Activated CD8-positive, alpha-beta T cell treated with anti-CD3 and anti-CD28 coated beads for 36 hours (primary cell): Measurements from ENCODE around the gene MGAT5B. TPM values are rescaled to one million over a fixed set of nuclear protein-coding genes. Genes with fewer than 3 reads are reported as not detected.

Source experiments
- ATAC-seq: fragments of 200-7000 bp; cut with Tn5 transposase; one replicate; pipeline ENCODE4 v1.10.0; 2021; ENCODE audit warnings: mild to moderate bottlenecking, moderate library complexity
- CTCF ChIA-PET: fragments of 350-600 bp; sonication (Branson Sonifier 250); formaldehyde crosslinking; loops from one replicate; lab custom pipeline; 2021; ENCODE audit warnings: antibody characterized with exemption; lab: Charles Lee
- POLR2A ChIA-PET: fragments of 350-600 bp; sonication (Branson Sonifier 250); formaldehyde crosslinking; loops from one replicate; lab custom pipeline; 2021; ENCODE audit warnings: antibody characterized with exemption; lab: Charles Lee
- DNase-seq: peaks from one replicate; pipeline ENCODE4 v3.0.0-alpha.2; 2020
- H3K27ac Mint-ChIP-seq: one replicate; pipeline ENCODE4 v1.8.0; 2021; ENCODE audit warnings: mild to moderate bottlenecking, mixed read lengths
- H3K27me3 Mint-ChIP-seq: one replicate; pipeline ENCODE4 v1.8.0; 2021; ENCODE audit warnings: mixed read lengths
- H3K36me3 Mint-ChIP-seq: one replicate; pipeline ENCODE4 v1.8.0; 2021; ENCODE audit warnings: low read depth, mixed read lengths
- H3K4me1 Mint-ChIP-seq: one replicate; pipeline ENCODE4 v1.8.0; 2021; ENCODE audit warnings: low read depth, mixed read lengths
- H3K4me3 Mint-ChIP-seq: one replicate; pipeline ENCODE4 v1.8.0; 2021; ENCODE audit warnings: mild to moderate bottlenecking, moderate library complexity, mixed read lengths
- H3K9me3 Mint-ChIP-seq: one replicate; pipeline ENCODE4 v1.8.0; 2021; ENCODE audit warnings: mixed read lengths
- CTCF ChIP-seq: fragments of 200-600 bp; IDR thresholded peaks from one replicate; pipeline ENCODE4 v1.8.0; 2022; ENCODE audit warnings: antibody characterized with exemption, mild to moderate bottlenecking
- intact Hi-C: fragments of 100-400 bp; cut with micrococcal nuclease; formaldehyde crosslinking; loops from one replicate; pipeline ENCODE4 v1.10.0; 2022
- total RNA-seq, 2 experiments: library from RNA; stranded (reverse); gene quantifications; one replicate each; pipeline ENCODE4 v1.2.3, GENCODE V29; 2021

MGAT5B gene
- total RNA-seq, 2 experiments from 2014 or later, result not detected

DNA sequence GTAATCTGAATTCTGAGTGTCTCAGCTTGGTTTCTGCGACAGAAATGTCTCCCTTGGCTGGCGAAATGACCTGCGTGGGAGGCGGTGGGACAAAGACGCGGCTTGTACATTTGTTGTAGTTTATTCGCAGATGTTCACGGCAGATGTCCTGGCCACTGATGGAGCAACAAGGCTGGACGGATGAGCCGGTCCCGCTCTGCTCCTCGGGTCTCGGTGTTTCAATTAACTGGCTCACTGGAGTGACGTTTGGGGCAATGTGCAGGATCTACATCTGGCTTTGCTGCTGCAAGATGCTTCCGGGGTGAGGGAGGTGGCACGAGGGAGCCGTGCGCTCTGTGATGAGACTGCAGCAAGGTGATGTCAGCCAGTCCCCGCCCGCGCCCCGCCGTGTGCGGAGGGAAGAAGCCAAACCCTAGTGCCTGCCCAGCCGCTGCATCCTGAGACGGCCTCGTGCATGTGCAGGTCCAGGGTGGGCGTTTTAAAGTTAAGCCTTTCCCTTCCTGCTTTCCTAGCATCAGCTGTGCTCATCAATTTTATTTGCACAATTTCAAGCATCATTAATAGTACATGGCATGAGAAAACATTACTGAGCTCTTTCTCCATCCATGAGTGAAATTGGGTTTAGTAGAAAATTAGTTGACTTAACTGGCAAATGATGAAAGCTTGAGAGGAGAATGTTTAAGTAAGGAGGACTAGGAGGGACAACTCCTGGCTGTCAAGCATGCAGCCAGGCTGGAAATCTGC, 44.4 kb downstream of the MGAT5B start:
- Mint-ChIP-seq H3K27me3 (peaks cover 2% of the 10 kb centered on the region), H3K9me3 (no peaks in the 10 kb centered on the region), H3K4me1 (no peaks in the 10 kb centered on the region), H3K27ac (no peak overlapping the region), H3K36me3 (no peaks in the 10 kb centered on the region), H3K4me3 (no peak overlapping the region)
- no peak for TF ChIP-seq CTCF
- intact Hi-C loops, result no loop called here
- ChIA-PET POLR2A (no interaction called here), CTCF (no interaction called here)
- ATAC-seq (no peak), DNase-seq (no peak)

GRCh38 chr17:76914937-76915336, 46.7 kb downstream of the MGAT5B start:
- peaks cover 2% of the 10 kb centered on the region for H3K27me3 Mint-ChIP-seq
- DNase-seq, result no peak

DNA sequence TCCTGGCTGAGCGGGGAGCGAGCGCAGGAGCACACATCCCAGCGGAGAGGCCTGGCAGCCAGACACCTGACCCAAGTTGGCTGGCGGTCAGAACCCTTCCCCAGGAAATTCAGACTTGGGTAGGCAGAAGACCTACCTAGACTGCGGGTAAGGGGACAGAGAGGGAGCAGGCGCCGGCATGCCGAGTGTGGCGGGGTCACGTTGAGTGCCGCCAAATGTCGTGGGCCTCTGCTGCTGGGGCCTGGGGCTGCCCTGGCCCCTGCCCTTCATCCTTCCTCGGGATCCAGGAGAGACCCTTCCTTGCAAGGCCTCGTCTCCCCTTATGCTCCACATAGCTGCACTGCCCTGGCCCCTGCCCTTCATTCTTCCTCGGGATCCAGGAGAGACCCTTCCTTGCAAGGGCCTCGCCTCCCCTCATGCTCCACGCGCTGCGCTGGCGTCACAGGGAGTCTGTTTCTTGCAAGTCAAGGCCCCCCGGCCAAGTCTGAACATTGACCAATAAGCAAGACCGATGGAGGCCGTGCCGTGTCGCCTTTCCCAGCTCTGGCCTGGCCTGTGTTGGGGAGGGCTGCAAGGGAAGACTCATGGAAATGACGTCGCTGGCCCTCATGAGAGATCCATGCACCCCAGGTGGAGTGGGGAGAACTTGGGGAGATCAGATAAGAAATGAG, 47.8 kb downstream of the MGAT5B start:
- no peaks in the 10 kb centered on the region for H3K27me3 Mint-ChIP-seq
- ChIA-PET CTCF (no interaction called here), POLR2A (no interaction called here)
- no peak overlapping the region for H3K27ac Mint-ChIP-seq
- no peaks in the 10 kb centered on the region for H3K9me3 Mint-ChIP-seq
- intact Hi-C loops, result no loop called here
- TF ChIP-seq CTCF, result no peak
- H3K4me1 Mint-ChIP-seq, result no peaks in the 10 kb centered on the region
- DNase-seq (no peak), ATAC-seq (no peak)
- H3K36me3 Mint-ChIP-seq, result no peaks in the 10 kb centered on the region
- no peak overlapping the region for H3K4me3 Mint-ChIP-seq

More at GRCh38 chr17:76914937-76915336, 46.7 kb downstream of the MGAT5B start:
- no peak overlapping the region for H3K27ac Mint-ChIP-seq
- no peak for TF ChIP-seq CTCF
- no peak overlapping the region for H3K4me3 Mint-ChIP-seq
- no peaks in the 10 kb centered on the region for H3K4me1 Mint-ChIP-seq
- no peak for ATAC-seq
- intact Hi-C loops, result no loop called here
- no peaks in the 10 kb centered on the region for H3K36me3 Mint-ChIP-seq
- H3K9me3 Mint-ChIP-seq, result no peaks in the 10 kb centered on the region
- ChIA-PET POLR2A (interaction anchor here (0.6 kb wide), 1 partner anchor 274 kb away, joined by 3 read pairs; no protein-coding TSS in a partner anchor), CTCF (no interaction called here)

GRCh38 chr17:76917829-76918228, 49.6 kb downstream of the MGAT5B start:
- TF ChIP-seq CTCF, result no peak
- intact Hi-C loops, result no loop called here
- Mint-ChIP-seq H3K27ac (no peak overlapping the region), H3K4me1 (no peaks in the 10 kb centered on the region), H3K36me3 (no peaks in the 10 kb centered on the region), H3K27me3 (no peaks in the 10 kb centered on the region), H3K9me3 (no peaks in the 10 kb centered on the region), H3K4me3 (no peak overlapping the region)
- ATAC-seq (no peak), DNase-seq (no peak)
- ChIA-PET POLR2A (no interaction called here), CTCF (interaction anchor here (1.4 kb wide), 1 partner anchor 138 kb away, joined by 4 read pairs; no protein-coding TSS in a partner anchor)

- TF ChIP-seq CTCF, result no peak
- Mint-ChIP-seq H3K4me3 (no peak overlapping the region), H3K9me3 (no peaks in the 10 kb centered on the region), H3K4me1 (no peaks in the 10 kb centered on the region), H3K27ac (no peak overlapping the region), H3K36me3 (no peaks in the 10 kb centered on the region), H3K27me3 (no peaks in the 10 kb centered on the region)
- DNase-seq (no peak), ATAC-seq (no peak)
- ChIA-PET POLR2A (no interaction called here), CTCF (interaction anchor here (0.8 to 1.4 kb wide), 2 partner anchors 51 to 137 kb away, joined by 3 to 4 read pairs; no protein-coding TSS in a partner anchor)
- intact Hi-C loops, result no loop called here
Observed at GRCh38 chr17:76918811-76919210, 50.6 kb downstream of the MGAT5B start.
